Neural crest cell (in vitro differentiated cells): ENCODE measurements around the gene GPRIN2. TPM values are rescaled to one million over a fixed set of nuclear protein-coding genes. Genes with fewer than 3 reads are reported as not detected.

Source experiments
- DNase-seq: peaks from one replicate; pipeline ENCODE4 v3.0.0; 2021; ENCODE audit warnings: low read depth, mixed read lengths, low spot score
- H3K27ac Mint-ChIP-seq: one replicate; pipeline ENCODE4 v1.8.0; 2021; ENCODE audit warnings: mild to moderate bottlenecking, mixed read lengths; ENCODE audit not compliant: unreplicated experiment
- H3K27me3 Mint-ChIP-seq: 2 replicates; pipeline ENCODE4 v1.8.0; 2021; ENCODE audit warnings: low read depth, mild to moderate bottlenecking, mixed read lengths
- H3K36me3 Mint-ChIP-seq: 2 replicates; pipeline ENCODE4 v1.8.0; 2021; ENCODE audit warnings: low read depth, mild to moderate bottlenecking, mixed read lengths
- H3K4me1 Mint-ChIP-seq: 2 replicates; pipeline ENCODE4 v1.8.0; 2021; ENCODE audit warnings: mixed read lengths
- H3K4me3 Mint-ChIP-seq: one replicate; pipeline ENCODE4 v1.8.0; 2021; ENCODE audit warnings: mild to moderate bottlenecking, mixed read lengths
- H3K9me3 Mint-ChIP-seq: 2 replicates; pipeline ENCODE4 v1.8.0; 2021; ENCODE audit warnings: mixed read lengths
- CTCF ChIP-seq: fragments of 200-600 bp; sonication (generic); conservative IDR thresholded peaks from 2 replicates; pipeline ENCODE4 v1.5.0; 2021; ENCODE audit warnings: antibody characterized with exemption, mild to moderate bottlenecking
- total RNA-seq: library from RNA; stranded (reverse); gene quantifications from 2 replicates; pipeline ENCODE4 v1.2.1, GENCODE V29; 2021

The GPRIN2 gene
- total RNA-seq, 1 donor from 2014 or later = 1.5 TPM

GRCh38 chr10:46528171-46528671 lies 28.2 kb downstream of the GPRIN2 start:
- H3K27ac Mint-ChIP-seq = no peak overlapping the region
- H3K4me3 Mint-ChIP-seq = no peak overlapping the region
- no peaks in the 10 kb centered on the region for H3K36me3 Mint-ChIP-seq
- TF ChIP-seq CTCF = no peak
- no peak for DNase-seq
- H3K9me3 Mint-ChIP-seq = no peaks in the 10 kb centered on the region
- H3K27me3 Mint-ChIP-seq = no peaks in the 10 kb centered on the region
- no peaks in the 10 kb centered on the region for H3K4me1 Mint-ChIP-seq

GRCh38 chr10:46527241-46527811 lies 29.1 kb downstream of the GPRIN2 start:
- no peak for TF ChIP-seq CTCF
- Mint-ChIP-seq H3K9me3 (no peaks in the 10 kb centered on the region), H3K4me1 (no peaks in the 10 kb centered on the region), H3K27ac (no peak overlapping the region), H3K36me3 (no peaks in the 10 kb centered on the region), H3K27me3 (no peaks in the 10 kb centered on the region), H3K4me3 (no peak overlapping the region)
- no peak for DNase-seq

GRCh38 chr10:46526682-46527038 lies 29.8 kb downstream of the GPRIN2 start:
- no peaks in the 10 kb centered on the region for H3K36me3 Mint-ChIP-seq
- DNase-seq = no peak
- no peak overlapping the region for H3K4me3 Mint-ChIP-seq
- H3K9me3 Mint-ChIP-seq = no peaks in the 10 kb centered on the region
- no peaks in the 10 kb centered on the region for H3K27me3 Mint-ChIP-seq
- TF ChIP-seq CTCF = no peak
- H3K4me1 Mint-ChIP-seq = no peaks in the 10 kb centered on the region
- H3K27ac Mint-ChIP-seq = no peak overlapping the region

GRCh38 chr10:46525824-46526681 lies 30.4 kb downstream of the GPRIN2 start:
- no peaks in the 10 kb centered on the region for H3K27me3 Mint-ChIP-seq
- H3K4me3 Mint-ChIP-seq = no peak overlapping the region
- H3K4me1 Mint-ChIP-seq = no peaks in the 10 kb centered on the region
- H3K36me3 Mint-ChIP-seq = no peaks in the 10 kb centered on the region
- DNase-seq = no peak
- no peak overlapping the region for H3K27ac Mint-ChIP-seq
- TF ChIP-seq CTCF = no peak
- H3K9me3 Mint-ChIP-seq = no peaks in the 10 kb centered on the region

- DNase-seq = no peak
- TF ChIP-seq CTCF = no peak
- H3K27ac Mint-ChIP-seq = no peak overlapping the region
- no peak overlapping the region for H3K4me3 Mint-ChIP-seq
- no peaks in the 10 kb centered on the region for H3K27me3 Mint-ChIP-seq
- H3K9me3 Mint-ChIP-seq = no peaks in the 10 kb centered on the region
- no peaks in the 10 kb centered on the region for H3K4me1 Mint-ChIP-seq
- no peaks in the 10 kb centered on the region for H3K36me3 Mint-ChIP-seq
Observed at GRCh38 chr10:46525177-46525823, 31.2 kb downstream of the GPRIN2 start.
